Right lobe of liver (tissue), 6 donors: Measurements from ENCODE around the gene EEF1AKMT3. TPM values are rescaled to one million over a fixed set of nuclear protein-coding genes. Genes with fewer than 3 reads are reported as not detected.

Experiments used
- ATAC-seq, 4 donors: fragments of 200-7000 bp; cut with Tn5 transposase; one replicate each; pipeline ENCODE4 v1.9.1; 2020; ENCODE audit warnings: mild to moderate bottlenecking in 4 of 4, moderate library complexity in 4 of 4
- DNase-seq, 3 donors: peaks; one replicate each; pipeline ENCODE4 v3.0.0-alpha.2; 2020
- H3K27ac ChIP-seq, 3 donors: fragments of 200-600 bp; one replicate each; pipeline ENCODE4 v1.8.0; 2022
- H3K27me3 ChIP-seq, 2 donors: fragments of 200-600 bp; one replicate each; pipeline ENCODE4 v1.8.0; 2022
- H3K36me3 ChIP-seq, 4 donors: fragments of 200-600 bp; sonication (generic) in 1 of 4; one replicate each; pipeline versions ENCODE4 v1.5.1 to v1.8.0; 2017 to 2022; ENCODE audit warnings: control low read depth in 1 of 4
- H3K4me1 ChIP-seq, 4 donors: fragments of 200-600 bp; sonication (generic) in 1 of 4; one replicate each; pipeline versions ENCODE4 v1.5.1 to v1.8.0; 2017 to 2022; ENCODE audit warnings: control low read depth in 1 of 4
- H3K4me3 ChIP-seq, 3 donors: fragments of 200-600 bp; one replicate each; pipeline ENCODE4 v1.8.0; 2022
- H3K9me3 ChIP-seq, 4 donors: fragments of 200-600 bp; sonication (generic) in 1 of 4; one replicate each; pipeline versions ENCODE4 v1.5.1 to v1.8.0; 2017 to 2022; ENCODE audit warnings: control low read depth in 1 of 4
- CTCF ChIP-seq, 4 donors: fragments of 200-600 bp in 3 of 4; fragments of 450-650 bp in 1 of 4; IDR thresholded peaks; one replicate each; pipeline versions ENCODE4 v1.5.1 to v1.8.0; 2016 to 2022; ENCODE audit warnings: antibody characterized with exemption in 4 of 4, mild to moderate bottlenecking in 2 of 4
- POLR2A ChIP-seq: fragments of 450-650 bp; IDR thresholded peaks from one replicate; pipeline ENCODE4 v1.6.1; 2017; ENCODE audit warnings: antibody characterized with exemption, mild to moderate bottlenecking
- WGBS: methylation state at CpG from one replicate; pipeline ENCODE4 v1.1.6; 2018; ENCODE audit warnings: low coverage, low lambda C conversion rate; ENCODE audit not compliant: insufficient coverage; ENCODE audit errors: missing lambda C conversion rate; 5-methylcytosine and 5-hydroxymethylcytosine counted together
- intact Hi-C, 2 donors: fragments of 100-400 bp; cut with DNase I; formaldehyde crosslinking; loops; one replicate each; pipeline versions ENCODE4 v1.11.2 to v1.14.1; 2022
- total RNA-seq, 6 experiments: library from RNA; depleted of rRNA in 2 of 6; stranded (reverse); fragments of >200 nt in 2 of 6; fragmentation: NEBNext Ultra II Directional in 3 of 6; extraction: Animal tissue kit (Norgen Biotek cat#: 25700) in 3 of 6; gene quantifications; one replicate each; pipeline versions ENCODE4 v1.1.0 to v1.2.4, GENCODE V29; 2016 to 2023
- donor health status: DM: no; HTN: yes; CAD: no.
- donor health status: DM: no; HTN: no; CAD: no.
- donor health status: DM: no; HTN: no; CAD: no.
- donor health status: DM: no; HTN: yes; CAD: no.
- donor health status: DM: no; HTN: yes; CAD: no.

Gene EEF1AKMT3
- total RNA-seq, 6 experiments from 2014 or later = 3.2 to 5.5 (median 3.7) TPM

- no peaks in the 10 kb centered on the region for H3K36me3 ChIP-seq
- WGBS = 58% methylated on average over 1 of the region's 1 CpG
- no peaks in the 10 kb centered on the region for H3K27me3 ChIP-seq
- TF ChIP-seq CTCF (IDR thresholded peaks at IDR 0.05) = no peak
- no peak for TF ChIP-seq POLR2A
- intact Hi-C loops = no loop called here
- no peak overlapping the region for H3K4me3 ChIP-seq
- no peak for DNase-seq
- ATAC-seq = no peak
- no peaks in the 10 kb centered on the region for H3K9me3 ChIP-seq
- peaks cover 0 to 17% (median 0%) of the 10 kb centered on the region in 4 donors for H3K4me1 ChIP-seq
- H3K27ac ChIP-seq = no peak overlapping the region
Measured at GRCh38 chr12:57779736-57780135, 7.3 kb downstream of the EEF1AKMT3 start.

- no peak overlapping the region for H3K4me3 ChIP-seq
- TF ChIP-seq CTCF (IDR thresholded peaks at IDR 0.05) (no peak), POLR2A (no peak)
- H3K27ac ChIP-seq = no peak overlapping the region
- peaks cover 0 to 4% (median 0%) of the 10 kb centered on the region in 4 donors for H3K36me3 ChIP-seq
- no peak for DNase-seq
- H3K9me3 ChIP-seq = no peaks in the 10 kb centered on the region
- no peaks in the 10 kb centered on the region for H3K27me3 ChIP-seq
- intact Hi-C loops = no loop called here
- H3K4me1 ChIP-seq = peaks cover 0 to 17% (median 0%) of the 10 kb centered on the region in 4 donors
- WGBS = no CpG with 5 or more reads among the region's 4 CpGs
- no peak for ATAC-seq
Measured at GRCh38 chr12:57780284-57780897, 8.0 kb downstream of the EEF1AKMT3 start.

GRCh38 chr12:57781244-57781643 lies 8.8 kb downstream of the EEF1AKMT3 start:
- Histone ChIP-seq H3K27ac (no peak overlapping the region), H3K4me3 (no peak overlapping the region), H3K27me3 (no peaks in the 10 kb centered on the region), H3K9me3 (no peaks in the 10 kb centered on the region), H3K36me3 (peaks cover 0 to 12% (median 4%) of the 10 kb centered on the region in 4 donors), H3K4me1 (peaks cover 0 to 17% (median 0%) of the 10 kb centered on the region in 4 donors)
- DNase-seq (no peak), ATAC-seq (no peak)
- TF ChIP-seq CTCF (IDR thresholded peaks at IDR 0.05) (no peak), POLR2A (no peak)
- WGBS = 80% methylated on average over 2 of the region's 3 CpGs
- intact Hi-C loops = no loop called here

GRCh38 chr12:57781801-57782200 lies 9.4 kb downstream of the EEF1AKMT3 start:
- intact Hi-C loops = no loop called here
- Histone ChIP-seq H3K4me3 (no peak overlapping the region), H3K36me3 (peaks cover 0 to 18% (median 7%) of the 10 kb centered on the region in 4 donors), H3K27ac (no peak overlapping the region), H3K4me1 (peaks cover 0 to 17% (median 0%) of the 10 kb centered on the region in 4 donors), H3K9me3 (no peaks in the 10 kb centered on the region), H3K27me3 (no peaks in the 10 kb centered on the region)
- TF ChIP-seq CTCF (IDR thresholded peaks at IDR 0.05) (no peak), POLR2A (no peak)
- WGBS = 53% methylated on average over 2 of the region's 2 CpGs
- DNase-seq = no peak
- no peak for ATAC-seq
